Measurements from ENCODE around the gene FAM219A.

Gene FAM219A

GRCh38 chr9:34463901-34464232 is 5.5 kb upstream of the FAM219A start:
- no peak for TF ChIP-seq ZFX (IDR thresholded peaks at IDR 0.05)
- TF ChIP-seq, protein P1, sequence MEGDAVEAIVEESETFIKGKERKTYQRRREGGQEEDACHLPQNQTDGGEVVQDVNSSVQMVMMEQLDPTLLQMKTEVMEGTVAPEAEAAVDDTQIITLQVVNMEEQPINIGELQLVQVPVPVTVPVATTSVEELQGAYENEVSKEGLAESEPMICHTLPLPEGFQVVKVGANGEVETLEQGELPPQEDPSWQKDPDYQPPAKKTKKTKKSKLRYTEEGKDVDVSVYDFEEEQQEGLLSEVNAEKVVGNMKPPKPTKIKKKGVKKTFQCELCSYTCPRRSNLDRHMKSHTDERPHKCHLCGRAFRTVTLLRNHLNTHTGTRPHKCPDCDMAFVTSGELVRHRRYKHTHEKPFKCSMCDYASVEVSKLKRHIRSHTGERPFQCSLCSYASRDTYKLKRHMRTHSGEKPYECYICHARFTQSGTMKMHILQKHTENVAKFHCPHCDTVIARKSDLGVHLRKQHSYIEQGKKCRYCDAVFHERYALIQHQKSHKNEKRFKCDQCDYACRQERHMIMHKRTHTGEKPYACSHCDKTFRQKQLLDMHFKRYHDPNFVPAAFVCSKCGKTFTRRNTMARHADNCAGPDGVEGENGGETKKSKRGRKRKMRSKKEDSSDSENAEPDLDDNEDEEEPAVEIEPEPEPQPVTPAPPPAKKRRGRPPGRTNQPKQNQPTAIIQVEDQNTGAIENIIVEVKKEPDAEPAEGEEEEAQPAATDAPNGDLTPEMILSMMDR (conservative IDR thresholded peaks at IDR 0.05) = no peak
- H3K27ac ChIP-seq = no peak overlapping the region

- H3K27ac ChIP-seq = no peak overlapping the region
- TF ChIP-seq ZFX (IDR thresholded peaks at IDR 0.05) = no peak
- TF ChIP-seq, protein P1 (conservative IDR thresholded peaks at IDR 0.05) = no peak
These were observed 4.9 kb upstream of the FAM219A start for GRCh38 chr9:34463098-34463900.

DNA sequence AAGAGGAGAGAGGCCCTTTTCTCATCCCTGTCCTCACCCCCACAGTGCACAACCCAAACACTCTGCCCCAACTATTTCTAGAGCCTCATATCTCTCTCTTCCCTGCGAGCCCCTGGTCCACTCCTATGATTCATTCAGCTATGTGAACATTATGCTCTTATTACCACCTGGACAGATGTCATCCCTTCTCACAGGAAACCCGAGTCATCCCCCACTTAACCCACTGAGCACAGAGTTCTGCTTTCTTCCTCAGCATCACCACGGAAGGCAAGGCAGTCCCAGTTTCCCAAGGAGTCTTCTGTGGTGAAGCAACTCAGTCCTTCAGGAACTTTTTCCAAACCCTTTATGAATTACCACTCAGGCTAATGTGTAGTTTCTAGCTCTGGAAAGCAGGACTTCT is 1.6 kb upstream of the FAM219A start:
- TF ChIP-seq ZFX (IDR thresholded peaks at IDR 0.05) = no peak
- TF ChIP-seq, protein P1 (conservative IDR thresholded peaks at IDR 0.05) = no peak
- H3K27ac ChIP-seq = no peak overlapping the region

DNA sequence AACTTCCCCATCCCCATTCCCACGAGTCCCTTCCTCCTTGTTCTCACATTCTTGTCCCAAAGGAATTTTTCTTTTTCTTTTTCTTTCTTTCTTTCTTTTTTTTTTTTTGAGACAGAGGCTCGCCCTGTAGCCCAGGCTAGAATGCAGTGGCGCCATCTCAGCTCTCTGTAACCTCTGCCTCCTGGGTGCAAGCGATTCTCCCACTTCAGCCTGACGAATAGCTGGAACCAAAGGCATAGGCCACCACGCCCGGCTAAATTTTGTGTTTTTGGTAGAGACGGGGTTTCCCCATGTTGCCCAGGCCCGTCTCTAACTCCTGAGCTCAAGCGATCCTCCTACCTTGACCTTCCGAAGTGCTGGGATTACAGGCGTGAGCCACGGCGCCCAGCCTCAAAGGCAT is 986 bp upstream of the FAM219A start:
- no peak overlapping the region for H3K27ac ChIP-seq
- TF ChIP-seq, protein P1 (conservative IDR thresholded peaks at IDR 0.05) = no peak
- no peak for TF ChIP-seq ZFX (IDR thresholded peaks at IDR 0.05)

- TF ChIP-seq ZFX (IDR thresholded peaks at IDR 0.05) = no peak
- TF ChIP-seq, protein P1 (conservative IDR thresholded peaks at IDR 0.05) = no peak
- H3K27ac ChIP-seq = no peak overlapping the region; the same call in 1 of the 2 replicates
These were observed 580 bp upstream of the FAM219A start for GRCh38 chr9:34458959-34459340.

DNA sequence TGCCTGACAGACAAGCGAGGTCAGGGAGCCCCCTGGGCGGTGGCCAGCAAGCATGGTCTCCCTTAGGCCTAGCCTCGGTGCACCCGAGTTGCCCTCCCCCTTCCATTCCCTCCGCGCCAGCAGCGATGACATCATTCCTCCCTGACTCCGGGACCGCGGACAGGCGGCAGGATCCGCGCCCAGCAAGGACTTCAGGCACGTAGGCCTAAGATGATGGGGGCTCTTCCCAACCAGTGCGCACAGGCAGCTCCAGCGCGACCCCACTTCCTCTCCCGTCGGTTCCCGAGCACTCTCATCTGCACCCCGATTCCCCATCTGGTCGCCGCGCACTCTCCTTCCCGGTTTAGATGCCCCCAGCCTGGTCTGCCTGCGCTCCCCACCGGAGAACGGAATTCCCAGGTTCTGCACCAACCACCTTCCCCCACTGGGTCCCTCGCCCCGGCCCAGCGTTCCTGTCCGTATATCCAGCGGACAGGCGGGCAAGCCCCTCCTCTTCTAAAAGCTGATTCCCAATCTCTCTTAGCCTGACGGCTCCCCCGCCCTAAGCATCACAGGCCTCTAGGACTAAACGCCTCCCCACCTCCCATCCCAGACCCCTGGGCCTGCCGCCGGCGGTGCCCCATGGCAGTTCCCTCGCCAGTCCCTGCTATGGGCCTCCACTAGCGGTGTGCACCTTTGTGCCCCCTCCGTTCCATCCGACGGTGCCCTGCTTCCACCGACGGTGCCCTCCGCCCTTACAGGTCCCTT is 931 bp downstream of the FAM219A start:
- TF ChIP-seq ZFX (IDR thresholded peaks at IDR 0.05) = no peak
- TF ChIP-seq, protein P1 (conservative IDR thresholded peaks at IDR 0.05) = no peak
- peak overlapping the region; percentile 68 for H3K27ac ChIP-seq

GRCh38 chr9:34456746-34457145 is 1.6 kb downstream of the FAM219A start:
- no peak for TF ChIP-seq ZFX (IDR thresholded peaks at IDR 0.05)
- TF ChIP-seq, protein P1 (conservative IDR thresholded peaks at IDR 0.05) = no peak
- H3K27ac ChIP-seq = peak overlapping the region; percentile 68; the same call in 1 of the 2 replicates

Data from C4-2B (cell line).